BLaER1 treated with 17β-estradiol and CSF1 and Interleukin-3, amounts not matched to agents 10 nM and 100 nM (cell line): ENCODE data around the gene KRTAP21-1.

ENCODE experiments used
- H3K27ac ChIP-seq, 11 experiments: shearing (Covaris generic); formaldehyde crosslinking; 2 replicates each; pipeline ENCODE4 v1.8.1; 2022
- H3K27me3 ChIP-seq, 11 experiments: shearing (Covaris generic); formaldehyde crosslinking; 2 replicates each; pipeline ENCODE4 v1.8.1; 2022
- H3K36me3 ChIP-seq, 11 experiments: shearing (Covaris generic); formaldehyde crosslinking; 2 replicates each; pipeline ENCODE4 v1.8.1; 2022
- H3K4me1 ChIP-seq, 10 experiments: shearing (Covaris generic); formaldehyde crosslinking; 2 replicates each; pipeline ENCODE4 v1.8.1; 2022
- H3K4me2 ChIP-seq, 11 experiments: shearing (Covaris generic); formaldehyde crosslinking; 2 replicates each; pipeline ENCODE4 v1.8.1; 2022
- H3K4me3 ChIP-seq, 10 experiments: shearing (Covaris generic); formaldehyde crosslinking; 2 replicates each; pipeline ENCODE4 v1.8.1; 2022
- H3K9ac ChIP-seq, 11 experiments: shearing (Covaris generic); formaldehyde crosslinking; 2 replicates each; pipeline ENCODE4 v1.8.1; 2022
- H3K9me3 ChIP-seq, 11 experiments: shearing (Covaris generic); formaldehyde crosslinking; replicated peaks in 1 of 11; 2 replicates each; pipeline ENCODE4 v1.8.1; 2022
- H4K20me1 ChIP-seq, 11 experiments: shearing (Covaris generic); formaldehyde crosslinking; 2 replicates each; pipeline ENCODE4 v1.8.1; 2022
- Cebpa-rat ChIP-seq, 11 experiments: shearing (Covaris generic); IDR thresholded peaks; 2 replicates each; pipeline ENCODE4 v1.8.1; 2022

Gene KRTAP21-1

GRCh38 chr21:30733026-30733425, 22.2 kb downstream of the KRTAP21-1 start:
- TF ChIP-seq Cebpa-rat (IDR thresholded peaks at IDR 0.05), result no peak
- H3K9me3 ChIP-seq, result no peaks in the 10 kb centered on the region
- no peaks in the 10 kb centered on the region for H3K36me3 ChIP-seq
- H3K27me3 ChIP-seq, result no peaks in the 10 kb centered on the region
- H3K4me3 ChIP-seq, result no peak overlapping the region
- no peak overlapping the region for H3K4me2 ChIP-seq
- no peak overlapping the region for H3K27ac ChIP-seq
- no peaks in the 10 kb centered on the region for H3K4me1 ChIP-seq
- H3K9ac ChIP-seq, result no peak overlapping the region
- no peaks in the 10 kb centered on the region for H4K20me1 ChIP-seq

DNA sequence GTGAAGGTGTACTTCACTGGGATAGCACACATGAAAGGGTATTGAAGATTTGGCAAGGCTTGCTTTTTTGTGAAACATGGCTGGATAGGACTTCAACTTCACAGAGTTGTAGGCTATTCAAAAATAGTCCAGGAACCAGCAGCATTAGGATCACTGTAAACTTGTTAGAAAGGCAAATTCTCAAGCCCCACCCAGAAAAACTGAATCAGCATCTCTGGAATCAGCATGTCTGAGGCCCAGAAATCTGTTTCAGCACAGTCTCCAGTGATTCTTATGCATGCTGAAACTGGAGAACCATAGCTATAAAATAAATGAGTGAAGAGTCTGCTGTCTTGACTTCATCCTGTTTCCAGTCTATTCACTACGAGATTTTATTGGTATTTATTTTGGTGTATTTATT, 28.5 kb downstream of the KRTAP21-1 start:
- Histone ChIP-seq H3K4me3 (no peak overlapping the region), H3K9ac (no peak overlapping the region), H3K4me1 (no peaks in the 10 kb centered on the region), H3K36me3 (no peaks in the 10 kb centered on the region), H3K4me2 (no peak overlapping the region), H3K27me3 (no peaks in the 10 kb centered on the region), H3K27ac (no peak overlapping the region), H3K9me3 (no peaks in the 10 kb centered on the region), H4K20me1 (no peaks in the 10 kb centered on the region)
- TF ChIP-seq Cebpa-rat (IDR thresholded peaks at IDR 0.05), result no peak

DNA sequence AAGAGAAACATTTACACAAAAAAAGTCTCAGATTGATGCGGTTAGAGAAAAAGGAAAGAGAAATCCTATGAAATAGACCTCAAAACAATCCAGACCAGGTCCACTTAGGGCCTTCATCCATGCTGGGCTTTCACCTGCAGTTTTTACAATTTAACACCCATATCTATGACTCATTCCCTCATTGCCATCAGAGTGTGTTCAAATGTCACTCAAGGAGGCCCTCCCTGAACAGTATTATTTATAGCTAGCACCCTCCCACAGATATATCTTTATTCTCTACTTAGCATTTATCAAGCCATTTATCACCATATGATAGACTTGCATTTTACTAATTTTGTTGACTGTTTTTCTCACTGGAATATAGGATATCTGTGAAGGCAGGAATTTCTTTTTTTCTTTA, 35.8 kb downstream of the KRTAP21-1 start:
- Histone ChIP-seq H3K4me1 (no peaks in the 10 kb centered on the region), H3K36me3 (no peaks in the 10 kb centered on the region), H3K4me2 (no peak overlapping the region), H4K20me1 (no peaks in the 10 kb centered on the region), H3K9me3 (no peaks in the 10 kb centered on the region), H3K27ac (no peak overlapping the region), H3K9ac (no peak overlapping the region), H3K4me3 (no peak overlapping the region), H3K27me3 (no peaks in the 10 kb centered on the region)
- TF ChIP-seq Cebpa-rat (IDR thresholded peaks at IDR 0.05), result no peak

DNA sequence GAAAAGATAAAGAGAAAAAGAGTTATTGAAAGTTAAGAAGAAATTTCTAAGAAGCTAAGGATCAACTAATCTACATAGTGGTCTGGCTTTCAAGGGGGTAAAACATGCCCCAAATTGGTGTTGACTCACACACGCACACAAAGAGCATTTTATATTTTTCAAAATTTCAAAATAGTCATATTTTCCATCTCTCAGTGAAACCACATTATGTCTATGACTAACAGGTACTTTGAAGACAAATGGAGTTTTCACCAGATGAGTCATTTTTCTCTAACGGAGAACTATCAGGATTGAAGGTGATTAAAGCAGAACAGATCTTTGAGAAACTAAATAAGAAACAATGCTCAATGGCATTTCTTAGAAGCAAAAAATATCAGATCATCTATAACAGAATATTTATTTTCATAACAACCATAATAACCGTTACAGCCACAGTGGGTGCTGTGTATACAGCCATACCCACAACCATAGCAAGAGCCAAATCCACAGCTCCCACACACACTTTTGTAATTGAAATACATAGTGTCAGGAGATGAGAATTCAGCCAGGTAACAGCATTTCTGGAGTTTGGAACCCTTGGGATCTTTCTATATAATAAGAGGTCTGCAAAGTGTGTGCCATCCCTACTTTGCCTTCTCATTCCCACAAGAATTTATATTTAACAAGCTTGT, 36.9 kb downstream of the KRTAP21-1 start, which contains the start of gene KRTAP21-3:
TSS of gene KRTAP21-3 (minus strand) at position 539 of the 671 bp plus-strand sequence. CDS start at position 521, 18 bp downstream.
- no peak within 1 kb of the TSS for H3K4me2 ChIP-seq
- H3K9me3 ChIP-seq, result no peaks in the 10 kb centered on the region
- H3K9ac ChIP-seq, result no peak within 1 kb of the TSS
- no peak within 1 kb of the TSS for H3K27ac ChIP-seq
- no peak for TF ChIP-seq Cebpa-rat (IDR thresholded peaks at IDR 0.05)
- no peak within 1 kb of the TSS for H3K4me3 ChIP-seq
- no peaks in the 10 kb centered on the region for H3K36me3 ChIP-seq
- H3K27me3 ChIP-seq, result no peaks in the 10 kb centered on the region
- H4K20me1 ChIP-seq, result no peaks in the 10 kb centered on the region
- H3K4me1 ChIP-seq, result no peaks in the 10 kb centered on the region

- TF ChIP-seq Cebpa-rat (IDR thresholded peaks at IDR 0.05), result no peak
Measured at GRCh38 chr21:30717105-30717504, 38.1 kb downstream of the KRTAP21-1 start.

DNA sequence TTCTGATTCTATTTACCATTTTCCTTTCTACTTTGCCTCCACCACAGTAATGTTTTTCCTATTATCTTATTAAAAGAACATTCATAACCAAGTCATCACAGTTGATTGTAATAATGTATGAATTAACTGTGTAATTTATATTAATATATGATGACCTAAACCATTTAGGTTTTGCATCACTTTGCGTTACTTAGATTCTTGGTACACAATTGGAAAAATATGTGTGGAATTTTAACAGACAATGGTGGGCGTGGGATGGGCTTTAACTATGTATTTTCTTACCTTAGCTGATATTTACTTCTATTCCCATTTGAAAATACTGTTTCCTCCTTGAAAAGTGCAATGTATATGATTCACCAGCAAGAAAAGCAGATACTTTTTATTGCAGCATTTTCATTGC, 40.3 kb downstream of the KRTAP21-1 start:
- H3K36me3 ChIP-seq, result no peaks in the 10 kb centered on the region
- H3K4me1 ChIP-seq, result no peaks in the 10 kb centered on the region
- no peak for TF ChIP-seq Cebpa-rat (IDR thresholded peaks at IDR 0.05)
- H3K4me3 ChIP-seq, result no peak overlapping the region
- no peak overlapping the region for H3K27ac ChIP-seq
- H3K9me3 ChIP-seq, result peaks cover 0 to 10% (median 0%) of the 10 kb centered on the region in 11 experiments; a peak in 2 of 22 replicates
- H3K27me3 ChIP-seq, result no peaks in the 10 kb centered on the region
- H3K4me2 ChIP-seq, result no peak overlapping the region
- no peaks in the 10 kb centered on the region for H4K20me1 ChIP-seq
- no peak overlapping the region for H3K9ac ChIP-seq

More at GRCh38 chr21:30717105-30717504, 38.1 kb downstream of the KRTAP21-1 start:
- no peaks in the 10 kb centered on the region for H3K36me3 ChIP-seq
- no peak overlapping the region for H3K4me3 ChIP-seq
- H3K9ac ChIP-seq, result no peak overlapping the region
- H4K20me1 ChIP-seq, result no peaks in the 10 kb centered on the region
- H3K4me1 ChIP-seq, result no peaks in the 10 kb centered on the region
- no peak overlapping the region for H3K4me2 ChIP-seq
- H3K27me3 ChIP-seq, result no peaks in the 10 kb centered on the region
- H3K9me3 ChIP-seq, result peaks cover 0 to 8% (median 0%) of the 10 kb centered on the region in 11 experiments; a peak in 2 of 22 replicates
- no peak overlapping the region for H3K27ac ChIP-seq

GRCh38 chr21:30714456-30714855, 40.8 kb downstream of the KRTAP21-1 start:
- H4K20me1 ChIP-seq, result no peaks in the 10 kb centered on the region
- no peak overlapping the region for H3K4me3 ChIP-seq
- peaks cover 0 to 10% (median 0%) of the 10 kb centered on the region in 11 experiments; a peak in 2 of 22 replicates for H3K9me3 ChIP-seq
- no peak overlapping the region for H3K9ac ChIP-seq
- no peaks in the 10 kb centered on the region for H3K27me3 ChIP-seq
- H3K4me2 ChIP-seq, result no peak overlapping the region
- no peak for TF ChIP-seq Cebpa-rat (IDR thresholded peaks at IDR 0.05)
- H3K36me3 ChIP-seq, result no peaks in the 10 kb centered on the region
- no peak overlapping the region for H3K27ac ChIP-seq
- no peaks in the 10 kb centered on the region for H3K4me1 ChIP-seq

DNA sequence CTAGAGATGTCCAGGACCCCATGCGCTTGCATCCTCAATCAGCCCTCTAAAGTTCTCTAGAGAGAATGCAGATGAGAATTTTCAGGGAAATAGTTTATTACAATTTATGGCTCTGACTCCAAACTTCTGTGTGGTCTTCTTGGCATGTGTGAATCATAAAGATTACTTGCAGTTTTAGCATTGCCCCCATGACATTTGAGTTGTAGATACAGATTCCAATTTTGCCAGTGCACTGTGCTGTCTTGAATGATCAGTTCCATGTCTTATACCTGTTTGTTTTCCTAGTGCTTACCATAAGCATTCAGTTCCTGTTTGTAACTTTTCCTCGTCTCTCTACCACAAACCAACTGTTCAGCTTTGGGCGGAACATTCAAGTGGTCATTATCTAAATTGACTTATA, 41.5 kb downstream of the KRTAP21-1 start:
- H3K27ac ChIP-seq, result no peak overlapping the region
- H3K4me1 ChIP-seq, result no peaks in the 10 kb centered on the region
- no peaks in the 10 kb centered on the region for H3K27me3 ChIP-seq
- no peak overlapping the region for H3K4me3 ChIP-seq
- no peaks in the 10 kb centered on the region for H4K20me1 ChIP-seq
- H3K36me3 ChIP-seq, result no peaks in the 10 kb centered on the region
- peaks cover 0 to 10% (median 0%) of the 10 kb centered on the region in 11 experiments; a peak in 2 of 22 replicates for H3K9me3 ChIP-seq
- H3K9ac ChIP-seq, result no peak overlapping the region
- no peak overlapping the region for H3K4me2 ChIP-seq
- no peak for TF ChIP-seq Cebpa-rat (IDR thresholded peaks at IDR 0.05)

DNA sequence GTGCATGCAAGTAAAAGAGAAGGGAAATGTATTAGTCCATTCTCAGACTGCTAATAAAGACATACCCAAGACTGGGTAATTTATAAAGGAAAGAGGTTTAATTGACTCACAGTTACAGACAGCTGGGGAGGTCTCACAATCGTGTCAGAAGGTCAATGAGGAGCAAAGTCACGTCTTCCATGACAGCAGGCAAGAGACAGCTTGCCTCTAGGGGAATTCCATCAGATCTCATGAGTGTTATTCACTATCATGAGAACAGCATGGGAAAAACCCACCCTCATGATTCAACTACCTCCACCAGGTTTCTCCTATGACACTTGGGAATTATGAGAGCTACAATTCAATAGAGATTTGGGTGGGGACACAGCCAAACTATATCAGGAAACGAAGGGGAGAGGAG, 44.7 kb downstream of the KRTAP21-1 start:
- H3K27me3 ChIP-seq, result no peaks in the 10 kb centered on the region
- no peaks in the 10 kb centered on the region for H3K4me1 ChIP-seq
- no peak for TF ChIP-seq Cebpa-rat (IDR thresholded peaks at IDR 0.05)
- no peak overlapping the region for H3K27ac ChIP-seq
- no peak overlapping the region for H3K4me2 ChIP-seq
- no peak overlapping the region for H3K4me3 ChIP-seq
- no peak overlapping the region for H3K9ac ChIP-seq
- H3K36me3 ChIP-seq, result no peaks in the 10 kb centered on the region
- peaks cover 0 to 10% (median 0%) of the 10 kb centered on the region in 11 experiments; a peak in 2 of 22 replicates for H3K9me3 ChIP-seq
- no peaks in the 10 kb centered on the region for H4K20me1 ChIP-seq

GRCh38 chr21:30707409-30707808, 47.8 kb downstream of the KRTAP21-1 start:
- TF ChIP-seq Cebpa-rat (IDR thresholded peaks at IDR 0.05), result no peak
- H3K27ac ChIP-seq, result no peak overlapping the region

More at GRCh38 chr21:30707409-30707808, 47.8 kb downstream of the KRTAP21-1 start:
- H3K9ac ChIP-seq, result no peak overlapping the region
- no peaks in the 10 kb centered on the region for H3K36me3 ChIP-seq
- peaks cover 0 to 4% (median 0%) of the 10 kb centered on the region in 11 experiments; a peak in 2 of 22 replicates for H3K9me3 ChIP-seq
- H3K4me1 ChIP-seq, result no peaks in the 10 kb centered on the region
- H3K27me3 ChIP-seq, result no peaks in the 10 kb centered on the region
- no peak overlapping the region for H3K4me2 ChIP-seq
- no peak overlapping the region for H3K4me3 ChIP-seq
- H4K20me1 ChIP-seq, result no peaks in the 10 kb centered on the region
